GM19193 (cell line): ENCODE data around the gene SLC19A1.

Experiments
- POLR2A ChIP-seq: IDR thresholded peaks from 4 replicates; pipeline ENCODE4 v1.6.1; 2011; ENCODE audit not compliant: insufficient read depth, insufficient read length; ENCODE audit errors: extremely low read depth

SLC19A1 gene

DNA sequence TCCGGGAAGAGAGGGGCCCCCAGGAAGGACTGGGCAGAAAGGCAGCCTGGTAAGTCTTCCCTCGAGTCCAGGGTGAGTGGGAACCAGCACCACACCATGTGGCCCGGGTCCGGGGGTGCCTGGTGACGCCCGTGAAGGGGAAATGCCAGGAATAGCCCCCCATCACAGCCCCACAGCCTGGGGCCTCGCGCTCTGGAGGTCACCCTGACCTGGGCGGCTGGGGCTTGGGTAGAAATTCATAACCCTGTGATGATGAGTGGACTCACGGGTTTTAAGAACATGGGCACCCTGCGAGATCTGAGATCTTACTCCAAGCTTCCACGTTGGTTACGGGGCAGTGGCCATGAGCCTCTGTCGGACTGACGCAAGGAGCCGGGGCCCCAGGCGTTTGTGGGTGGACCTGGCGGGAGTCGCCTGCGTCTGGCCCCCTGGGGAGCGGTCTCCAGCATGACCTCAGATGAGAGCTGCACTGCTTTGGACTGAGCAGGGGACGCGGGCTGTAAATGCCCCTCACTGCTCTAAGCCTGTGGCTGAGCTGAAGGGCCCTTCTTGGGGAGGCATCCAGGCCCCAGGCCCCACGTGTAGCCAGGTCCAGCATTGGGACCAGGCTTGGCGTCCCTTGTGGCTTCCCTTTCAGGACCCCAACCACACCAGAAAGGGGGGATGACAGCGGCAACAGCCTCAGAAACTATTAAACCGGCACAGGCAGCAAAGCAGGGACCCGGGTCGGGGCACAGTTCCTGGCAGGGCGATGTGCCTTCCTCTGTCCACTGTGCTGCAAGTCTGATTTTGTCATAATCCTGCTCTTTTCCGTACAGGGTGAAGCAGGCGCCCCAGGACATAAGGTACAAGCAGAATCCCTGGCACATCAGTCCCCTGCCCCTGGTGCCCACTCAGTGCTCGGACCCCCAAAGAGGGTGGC, 60.0 kb downstream of the SLC19A1 start:
- no peak for TF ChIP-seq POLR2A

DNA sequence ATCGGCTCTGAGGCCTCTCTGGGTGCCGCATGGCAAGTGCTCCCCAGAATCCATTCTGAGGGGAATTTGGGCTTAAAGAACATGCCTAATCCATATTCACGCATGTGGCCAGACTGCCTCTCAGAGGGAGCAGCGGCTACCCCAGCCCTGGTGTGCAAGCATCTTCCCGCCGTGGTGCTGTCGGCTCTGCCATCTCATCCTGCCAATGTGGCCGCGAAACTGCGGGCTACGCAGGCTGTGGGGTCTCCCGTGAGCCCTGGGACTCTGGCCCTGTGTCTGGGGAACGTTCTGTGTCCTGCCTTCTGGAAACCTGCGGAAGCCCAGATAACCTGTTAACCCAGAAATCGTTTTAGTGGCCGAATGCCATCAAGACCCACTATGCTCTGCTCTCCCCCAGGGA, 60.7 kb downstream of the SLC19A1 start:
- TF ChIP-seq POLR2A = no peak

DNA sequence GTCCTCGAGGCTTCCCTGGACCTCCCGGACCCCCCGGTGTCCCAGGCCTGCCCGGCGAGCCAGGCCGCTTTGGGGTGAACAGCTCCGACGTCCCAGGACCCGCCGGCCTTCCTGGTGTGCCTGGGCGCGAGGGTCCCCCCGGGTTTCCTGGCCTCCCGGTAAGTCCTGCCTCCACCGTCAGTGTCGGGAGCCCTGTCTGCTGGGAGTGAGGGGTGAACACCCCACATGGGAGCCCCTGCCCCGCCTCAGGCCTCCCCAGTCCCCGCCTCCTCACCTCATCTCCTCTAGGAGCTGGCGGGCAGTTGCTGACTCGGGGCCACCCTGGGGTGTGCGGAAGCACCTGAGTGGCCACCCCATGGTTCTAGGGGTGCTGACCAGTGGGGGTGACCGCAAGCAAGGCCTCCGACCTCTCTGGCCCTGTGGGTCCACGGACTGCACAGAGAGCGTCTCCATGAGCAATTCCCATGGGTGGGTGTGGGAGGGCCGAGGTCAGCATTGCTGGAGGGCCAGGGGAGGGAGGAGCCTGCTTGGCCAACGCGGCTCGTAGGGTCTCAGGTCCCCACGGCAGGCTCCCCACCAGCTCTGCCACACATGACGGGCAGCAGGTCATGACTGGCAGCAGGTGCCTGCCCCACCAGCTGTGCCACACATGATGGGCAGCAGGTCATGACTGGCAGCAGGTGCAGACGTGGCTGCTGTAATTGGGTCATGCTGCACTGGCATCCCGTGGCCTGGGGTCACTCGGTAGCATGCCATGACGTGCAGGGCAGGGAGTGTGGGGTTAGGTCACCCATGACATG, 61.3 kb downstream of the SLC19A1 start:
- TF ChIP-seq POLR2A = no peak

DNA sequence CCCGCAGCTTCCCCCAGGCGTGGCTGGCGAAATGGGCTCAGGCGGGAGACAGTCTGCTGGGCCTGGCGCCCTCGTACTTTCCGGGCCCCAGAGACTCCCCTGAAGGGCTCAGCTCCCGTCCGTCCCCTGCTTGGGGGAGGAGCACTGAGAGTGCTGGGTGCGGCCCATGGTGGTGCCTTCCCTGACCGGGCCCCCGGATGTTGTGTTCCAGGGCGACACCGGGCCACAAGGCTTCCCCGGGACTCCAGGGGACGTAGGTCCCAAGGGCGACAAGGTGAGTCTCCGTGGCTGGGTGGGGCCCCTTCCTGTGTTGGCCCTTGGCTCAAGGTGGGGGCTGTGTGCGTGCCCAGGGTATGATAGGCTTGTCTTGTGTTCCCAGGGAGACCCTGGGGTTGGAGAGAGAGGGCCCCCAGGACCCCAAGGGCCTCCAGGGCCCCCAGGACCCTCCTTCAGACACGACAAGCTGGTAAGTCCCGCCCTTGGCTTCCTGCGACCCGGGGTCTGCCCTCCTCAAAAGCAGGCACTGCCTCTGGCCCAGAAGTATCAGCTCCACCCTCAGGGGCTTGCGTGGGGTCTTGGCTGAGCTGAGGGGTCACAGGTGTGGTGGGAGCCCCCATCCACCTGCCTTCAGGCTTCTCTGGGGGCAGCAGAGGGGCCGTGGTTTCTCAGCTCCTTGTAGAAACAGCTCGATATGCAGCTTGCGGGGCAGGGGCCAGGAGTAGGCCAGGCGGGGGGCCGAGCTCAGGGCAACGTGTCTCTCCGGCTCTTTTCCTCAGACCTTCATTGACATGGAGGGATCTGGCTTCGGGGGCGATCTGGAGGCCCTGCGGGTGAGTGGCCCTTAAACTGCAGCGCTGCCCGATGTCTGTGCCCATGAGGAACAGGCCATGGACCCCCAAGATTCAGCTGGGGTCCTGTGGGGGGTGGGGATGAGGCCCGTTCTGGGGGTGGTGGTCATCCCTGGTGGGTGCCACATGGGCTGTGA, 62.3 kb downstream of the SLC19A1 start:
- TF ChIP-seq POLR2A = no peak

DNA sequence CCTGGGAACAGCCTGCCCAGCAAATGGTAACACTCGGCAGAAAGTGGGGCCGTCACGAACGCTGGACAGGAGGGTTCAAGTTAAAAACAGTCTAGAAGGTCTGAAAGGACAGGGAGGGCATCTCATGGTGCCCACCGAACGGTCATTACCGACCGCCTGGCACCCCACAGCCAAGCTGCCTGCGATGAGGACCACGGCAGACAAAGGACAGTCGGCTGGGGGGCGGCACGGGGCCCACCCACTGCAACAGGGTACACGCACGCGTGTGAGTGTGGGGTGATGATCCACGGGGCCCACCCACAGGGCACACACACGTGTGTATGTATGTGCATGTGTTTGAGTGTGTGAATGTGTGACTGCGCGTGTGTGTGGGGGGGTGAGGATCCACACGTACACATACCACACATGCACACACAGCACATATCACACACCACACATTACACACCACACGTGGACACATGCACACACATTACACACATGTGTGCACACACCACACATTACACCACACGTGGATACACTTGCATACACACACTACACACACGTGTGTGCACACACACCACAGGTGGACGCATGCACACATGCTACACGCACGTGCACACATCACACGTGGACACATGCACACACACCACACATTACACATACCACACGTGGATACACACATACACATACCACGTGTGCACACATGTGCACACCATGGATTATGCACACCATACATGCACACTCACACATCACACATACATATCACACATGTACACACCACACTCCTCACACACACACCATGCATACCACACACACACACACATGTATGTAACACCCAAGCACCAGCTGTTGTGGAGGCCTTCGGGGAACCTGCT, 63.2 kb downstream of the SLC19A1 start:
- no peak for TF ChIP-seq POLR2A

DNA sequence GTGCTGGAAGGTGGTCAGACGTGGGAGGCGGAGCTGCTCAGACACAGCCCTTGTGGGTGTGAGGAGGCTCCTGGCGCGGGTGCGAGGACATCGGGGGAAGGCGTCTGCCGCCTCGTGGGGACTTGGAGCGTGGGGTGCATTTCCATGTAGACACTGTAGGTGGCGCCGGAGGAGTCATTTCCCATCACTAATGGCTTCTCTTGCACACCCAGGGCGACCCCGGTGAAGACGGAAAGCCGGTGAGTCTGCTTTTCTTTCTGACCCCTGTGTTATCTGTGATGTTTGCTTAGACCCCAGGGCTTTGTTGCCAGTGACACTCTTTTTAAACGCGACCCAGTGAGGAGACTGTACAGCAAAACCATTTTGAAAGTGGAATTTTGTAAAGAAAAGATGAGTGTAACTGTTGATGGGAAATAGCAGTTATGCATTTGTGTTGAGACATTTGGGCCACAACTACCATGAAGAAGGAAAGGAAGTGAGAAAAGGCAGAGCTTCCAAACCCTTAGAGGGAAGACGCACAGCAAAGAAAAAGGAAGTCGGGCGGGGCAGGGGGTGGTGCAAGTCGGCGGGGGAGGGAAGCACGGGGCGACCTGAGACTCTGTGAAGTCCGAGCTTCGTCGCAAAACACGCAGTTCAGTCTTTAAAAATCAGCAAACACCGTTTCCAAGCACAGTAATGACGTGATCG, 64.0 kb downstream of the SLC19A1 start:
- no peak for TF ChIP-seq POLR2A

DNA sequence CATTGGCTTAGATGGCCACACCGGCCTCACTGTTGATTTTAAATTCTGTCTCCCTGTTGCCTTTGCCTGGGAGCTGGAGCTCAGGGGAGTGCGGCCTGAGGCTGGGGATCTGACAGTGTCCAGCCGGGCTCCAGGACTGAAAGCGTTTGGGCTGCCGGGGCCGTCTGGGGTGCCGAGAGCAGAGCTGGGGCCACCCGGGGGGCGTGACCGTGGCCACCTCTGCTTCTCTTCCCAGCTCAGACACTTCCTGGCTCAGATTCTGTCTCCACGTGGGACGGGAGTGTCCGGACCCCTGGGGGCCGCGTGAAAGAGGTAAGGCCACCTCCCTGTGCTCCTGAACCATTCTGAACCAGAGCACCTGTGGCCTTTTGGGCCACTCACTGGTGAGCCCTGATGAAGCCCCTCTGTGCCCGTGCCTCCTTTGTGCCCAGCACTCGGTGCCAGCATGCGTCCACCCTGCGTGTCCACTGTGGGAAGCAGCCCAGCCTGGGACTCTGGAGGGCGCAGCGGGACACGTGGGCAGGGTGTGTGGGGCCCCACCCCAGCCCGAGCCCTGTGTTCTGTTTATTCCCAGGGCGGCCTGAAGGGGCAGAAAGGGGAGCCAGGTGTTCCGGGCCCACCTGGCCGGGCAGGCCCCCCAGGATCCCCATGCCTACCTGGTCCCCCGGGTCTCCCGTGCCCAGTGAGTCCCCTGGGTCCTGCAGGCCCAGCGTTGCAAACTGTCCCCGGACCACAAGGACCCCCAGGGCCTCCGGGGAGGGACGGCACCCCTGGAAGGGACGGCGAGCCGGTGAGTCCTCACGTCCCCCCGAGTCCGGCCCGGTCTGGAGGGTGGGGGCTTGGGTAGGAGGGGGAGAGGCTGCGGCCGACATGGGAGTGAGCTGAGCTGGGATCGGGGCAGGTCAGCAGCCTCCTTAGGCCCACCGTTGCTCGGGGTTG, 64.8 kb downstream of the SLC19A1 start:
- no peak for TF ChIP-seq POLR2A

DNA sequence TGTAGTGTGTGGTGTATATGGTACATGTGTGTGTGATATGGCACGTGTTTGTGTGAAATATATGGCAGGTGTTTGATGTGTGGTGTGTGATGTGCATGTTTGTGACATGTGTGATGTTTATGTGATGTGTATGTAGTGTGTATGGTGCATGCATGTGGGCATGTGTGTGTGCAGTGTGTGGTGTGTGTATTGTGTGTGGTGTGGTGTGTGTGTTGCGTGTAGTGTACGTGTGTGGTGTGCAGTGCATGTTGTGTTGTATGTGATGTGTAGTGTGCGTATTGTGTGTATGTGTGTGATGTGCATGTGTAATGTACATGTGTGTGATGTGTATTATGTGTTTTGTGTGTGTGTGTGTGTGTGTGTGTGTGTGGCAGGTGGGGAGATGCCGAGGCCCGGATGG, 65.7 kb downstream of the SLC19A1 start:
- no peak for TF ChIP-seq POLR2A

DNA sequence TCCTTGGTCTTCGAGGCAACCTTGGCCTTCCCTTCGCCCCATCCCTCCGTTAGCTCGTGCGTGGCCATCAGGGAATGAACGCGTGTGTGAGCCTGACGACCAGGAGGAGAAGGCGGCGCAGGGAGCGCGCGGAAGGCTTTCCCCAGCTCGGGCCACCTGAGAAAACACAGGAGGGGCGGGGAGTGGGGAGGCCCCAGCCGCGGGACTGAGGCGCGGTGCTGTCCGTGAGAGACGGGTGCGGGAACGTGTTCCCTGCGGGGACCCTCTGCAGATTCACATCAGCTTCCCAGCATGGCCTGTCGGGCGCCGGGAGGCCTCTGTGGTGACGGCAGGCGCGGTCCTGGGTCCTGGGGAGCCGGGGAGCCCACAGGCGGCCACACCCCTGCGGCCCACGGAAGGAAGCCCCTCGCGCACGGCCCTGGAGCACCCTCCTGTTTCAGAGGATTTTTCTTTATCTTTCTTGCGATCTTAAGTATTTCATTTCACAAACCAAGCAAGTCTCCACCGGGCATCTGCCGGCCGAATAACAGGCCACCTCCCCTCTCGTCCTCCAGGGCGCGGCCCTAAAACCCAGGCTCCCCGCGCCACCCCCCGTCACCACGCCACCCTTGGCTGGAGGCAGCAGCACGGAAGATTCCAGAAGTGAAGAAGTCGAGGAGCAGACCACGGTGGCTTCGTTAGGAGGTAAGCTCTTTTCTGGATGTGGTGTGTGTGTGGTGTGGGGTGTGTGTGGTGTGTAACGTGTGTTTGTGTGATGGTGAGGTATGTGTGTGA, 66.3 kb downstream of the SLC19A1 start:
- no peak for TF ChIP-seq POLR2A

DNA sequence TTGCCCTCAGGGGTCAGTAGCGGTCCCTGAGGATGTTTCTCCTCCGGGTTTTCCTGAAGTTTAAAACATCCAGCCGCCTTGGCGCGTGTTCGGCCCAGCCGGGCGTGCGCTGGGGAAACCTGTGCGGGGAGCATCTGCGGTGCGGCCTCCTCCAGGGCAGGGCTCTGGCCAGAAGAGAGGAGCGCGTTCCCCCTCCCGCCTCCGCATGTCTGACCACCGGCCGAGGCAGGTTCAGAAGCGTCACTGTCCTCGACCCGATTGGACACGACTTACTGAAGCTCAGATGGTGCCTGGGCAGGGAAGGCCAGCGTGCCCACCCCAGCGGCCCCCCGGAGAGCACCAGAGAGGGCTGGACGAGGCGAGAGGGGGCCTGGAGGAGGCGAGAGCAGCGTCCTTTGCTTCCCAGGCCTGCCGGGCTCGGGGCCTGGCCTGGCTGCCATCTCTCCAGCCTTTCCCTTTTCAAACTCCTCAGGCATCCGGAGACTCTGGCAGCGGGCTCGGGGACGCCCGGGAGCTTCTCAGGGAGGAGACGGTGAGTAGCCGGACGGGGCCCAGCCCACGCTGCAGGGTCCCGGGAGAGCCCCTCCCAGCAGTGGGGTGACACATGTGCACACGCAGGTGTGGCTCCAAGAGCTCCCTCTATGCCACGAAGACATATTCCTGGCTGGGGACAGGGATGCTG, 67.1 kb downstream of the SLC19A1 start:
- TF ChIP-seq POLR2A = no peak
